ENCODE measurements around the gene KDM4B. TPM values are rescaled to one million over a fixed set of nuclear protein-coding genes. Genes with fewer than 3 reads are reported as not detected.

Gene KDM4B
- total RNA-seq, 2 donors from 2014 or later = 57.0 to 63.1 TPM

DNA sequence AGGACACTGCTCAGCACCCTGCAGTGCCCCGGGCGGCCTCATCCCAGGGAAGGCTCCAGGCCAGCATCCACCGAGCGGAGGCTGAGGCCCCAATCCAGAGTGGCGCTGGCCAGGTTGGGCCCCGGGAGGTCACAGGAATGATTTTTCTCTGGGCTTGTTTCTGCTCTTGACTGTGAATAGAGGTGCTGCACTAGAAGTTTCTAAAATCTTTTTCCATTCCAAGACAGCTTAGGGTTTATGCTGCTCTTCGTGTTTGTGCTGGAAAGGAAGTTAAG, 15.1 kb downstream of the KDM4B start:
- H3K4me1 Mint-ChIP-seq (ENCODE audit: low read depth in 2 of 2) = peaks cover 19 to 34% of the 10 kb centered on the region in 2 donors
- no peak overlapping the region for H3K27ac Mint-ChIP-seq
- ATAC-seq = no peak

DNA sequence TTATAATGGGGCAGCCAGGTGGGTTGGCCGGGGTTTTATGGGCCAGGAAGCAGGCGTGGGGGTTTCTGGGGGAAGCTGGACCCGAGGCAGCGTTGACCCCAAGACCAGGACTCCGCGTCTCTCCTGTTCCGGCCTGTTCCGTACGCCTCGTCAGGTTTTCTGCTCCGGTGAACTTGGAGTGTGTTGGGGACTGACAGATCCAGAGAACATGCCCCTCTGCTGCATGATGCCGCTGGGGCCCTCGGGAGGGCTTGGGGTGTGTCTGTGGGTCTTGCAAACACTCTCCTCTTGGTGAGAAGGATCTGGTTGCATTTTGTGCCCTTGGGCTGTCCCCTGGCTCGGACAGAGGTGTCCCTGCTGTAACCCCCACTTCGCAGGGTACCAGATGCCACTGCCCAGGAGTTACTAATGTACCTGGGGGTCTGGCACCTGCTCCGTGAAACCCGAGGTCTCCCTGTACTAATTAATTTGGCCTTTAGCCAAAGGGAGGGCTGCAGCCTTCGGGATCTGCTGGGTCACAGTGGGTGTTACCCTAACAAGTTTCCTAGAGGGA, 15.6 kb downstream of the KDM4B start:
- Mint-ChIP-seq H3K4me1 (ENCODE audit: low read depth in 2 of 2) (peaks cover 20 to 35% of the 10 kb centered on the region in 2 donors), H3K27me3 (no peaks in the 10 kb centered on the region), H3K36me3 (no peaks in the 10 kb centered on the region), H3K9me3 (no peaks in the 10 kb centered on the region), H3K27ac (no peak overlapping the region), H3K4me3 (no peak overlapping the region)
- DNase-seq (ENCODE audit: low spot score) (peak; percentile 32), ATAC-seq (no peak)

More for the DNA sequence above, 15.1 kb downstream of the KDM4B start:
- no peak overlapping the region for H3K4me3 Mint-ChIP-seq
- peak; percentile 26 for DNase-seq (ENCODE audit: low spot score)
- no peaks in the 10 kb centered on the region for H3K36me3 Mint-ChIP-seq
- no peaks in the 10 kb centered on the region for H3K27me3 Mint-ChIP-seq
- H3K9me3 Mint-ChIP-seq = no peaks in the 10 kb centered on the region

DNA sequence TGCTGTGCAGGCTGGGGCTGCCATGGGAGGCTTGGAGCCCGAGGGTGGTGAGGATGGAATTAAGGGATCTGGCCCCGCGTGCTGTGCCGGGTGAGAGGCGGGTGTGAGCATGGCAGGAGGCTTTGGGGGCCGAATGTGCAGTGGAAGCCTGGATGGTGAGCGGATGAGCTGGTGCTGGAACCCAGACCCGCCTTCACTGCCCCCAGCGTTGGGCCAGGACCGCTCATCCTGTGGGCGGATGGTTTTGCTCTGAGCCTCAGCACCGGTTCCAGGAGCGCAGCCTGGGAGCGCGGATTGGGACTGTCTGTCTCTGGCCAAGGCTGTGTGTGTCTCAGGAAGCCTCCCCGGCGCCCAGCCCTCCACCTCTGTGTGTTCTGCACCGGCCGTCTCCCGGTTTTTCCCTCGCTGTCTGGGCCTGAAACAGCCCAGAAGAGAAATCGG, 16.7 kb downstream of the KDM4B start:
- H3K27me3 Mint-ChIP-seq = no peaks in the 10 kb centered on the region
- DNase-seq (ENCODE audit: low spot score) (peak; percentile 38), ATAC-seq (no peak)
- no peak overlapping the region for H3K4me3 Mint-ChIP-seq
- H3K9me3 Mint-ChIP-seq = no peaks in the 10 kb centered on the region
- no peak overlapping the region for H3K27ac Mint-ChIP-seq
- no peaks in the 10 kb centered on the region for H3K36me3 Mint-ChIP-seq
- H3K4me1 Mint-ChIP-seq (ENCODE audit: low read depth in 2 of 2) = peaks cover 23 to 40% of the 10 kb centered on the region in 2 donors

DNA sequence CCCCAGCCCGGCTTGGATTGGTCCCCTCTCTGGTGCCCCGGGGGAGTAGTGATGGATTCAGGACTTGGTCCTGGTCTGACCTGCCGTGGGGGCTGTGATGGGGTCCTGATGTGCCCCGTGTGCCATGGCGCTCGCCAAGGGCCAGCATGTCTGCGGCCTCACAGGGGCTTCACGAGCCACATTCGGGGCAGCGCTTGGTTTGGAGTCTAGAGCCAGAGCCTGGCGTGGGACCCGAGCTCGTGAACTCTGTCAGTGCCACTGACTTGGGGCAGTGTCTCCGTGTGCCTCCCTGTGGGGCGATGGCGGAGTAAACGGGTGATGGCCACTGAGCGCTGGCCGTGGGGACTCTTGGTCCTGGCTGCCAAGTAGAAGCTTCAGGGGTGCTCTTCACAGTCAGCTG, 17.1 kb downstream of the KDM4B start:
- Mint-ChIP-seq H3K4me1 (ENCODE audit: low read depth in 2 of 2) (peaks cover 23 to 40% of the 10 kb centered on the region in 2 donors), H3K36me3 (no peaks in the 10 kb centered on the region), H3K9me3 (no peaks in the 10 kb centered on the region), H3K27me3 (no peaks in the 10 kb centered on the region), H3K27ac (no peak overlapping the region), H3K4me3 (no peak overlapping the region)
- DNase-seq (ENCODE audit: low spot score) (peak; percentile 29), ATAC-seq (peak in 1 of 2 donors; percentile 39)

DNA sequence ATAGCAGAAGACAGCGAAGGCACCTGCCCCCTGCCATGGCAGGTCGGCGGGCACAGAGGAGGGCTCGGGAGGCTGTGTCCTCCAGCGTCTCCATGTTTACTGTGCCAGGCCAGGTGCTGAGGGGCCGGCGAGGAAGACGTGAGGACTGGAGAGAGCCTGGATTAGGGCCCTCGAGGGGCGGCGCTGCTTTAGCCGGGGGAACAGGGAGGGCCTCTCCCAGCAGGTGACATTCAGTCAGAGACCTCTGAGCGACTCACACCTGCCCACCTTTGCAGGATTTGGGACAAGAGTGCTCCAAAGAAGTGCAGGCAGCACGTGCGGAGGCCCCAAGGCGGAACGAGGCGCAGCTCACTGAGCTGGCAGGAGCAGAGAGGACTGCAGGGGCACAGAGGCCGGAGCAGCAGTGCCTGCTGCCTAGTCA, 17.6 kb downstream of the KDM4B start:
- DNase-seq (ENCODE audit: low spot score) (peak; percentile 54), ATAC-seq (no peak)
- Mint-ChIP-seq H3K36me3 (no peaks in the 10 kb centered on the region), H3K9me3 (no peaks in the 10 kb centered on the region), H3K4me3 (no peak overlapping the region), H3K27me3 (no peaks in the 10 kb centered on the region), H3K4me1 (ENCODE audit: low read depth in 2 of 2) (peaks cover 23 to 40% of the 10 kb centered on the region in 2 donors), H3K27ac (no peak overlapping the region)

DNA sequence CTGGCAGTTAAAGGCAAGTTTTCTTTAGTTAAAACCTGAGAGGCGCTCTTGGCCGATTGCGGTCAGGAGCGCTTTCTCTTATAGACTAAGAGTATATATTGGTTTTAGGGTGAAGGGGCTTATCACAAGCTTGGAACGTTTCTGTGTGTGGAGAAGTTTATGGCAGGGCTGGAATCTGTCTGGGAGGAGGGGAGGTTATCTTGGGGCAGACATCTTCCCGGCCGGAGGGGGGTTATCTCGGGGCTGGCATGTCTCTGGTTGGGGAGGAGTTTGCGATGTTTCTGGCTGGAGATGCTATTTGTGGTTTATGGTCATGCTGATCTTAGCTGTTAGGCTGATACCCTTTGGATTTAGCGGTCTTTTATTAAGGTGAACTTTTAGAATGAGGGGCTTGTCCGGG, 18.3 kb downstream of the KDM4B start:
- Mint-ChIP-seq H3K4me3 (peak overlapping the region; percentile 38), H3K27me3 (no peaks in the 10 kb centered on the region), H3K36me3 (no peaks in the 10 kb centered on the region), H3K4me1 (ENCODE audit: low read depth in 2 of 2) (peaks cover 23 to 44% of the 10 kb centered on the region in 2 donors), H3K27ac (peak overlapping the region in 1 of 2 donors; percentile 53), H3K9me3 (no peaks in the 10 kb centered on the region)
- ATAC-seq (no peak), DNase-seq (ENCODE audit: low spot score) (no peak)

DNA sequence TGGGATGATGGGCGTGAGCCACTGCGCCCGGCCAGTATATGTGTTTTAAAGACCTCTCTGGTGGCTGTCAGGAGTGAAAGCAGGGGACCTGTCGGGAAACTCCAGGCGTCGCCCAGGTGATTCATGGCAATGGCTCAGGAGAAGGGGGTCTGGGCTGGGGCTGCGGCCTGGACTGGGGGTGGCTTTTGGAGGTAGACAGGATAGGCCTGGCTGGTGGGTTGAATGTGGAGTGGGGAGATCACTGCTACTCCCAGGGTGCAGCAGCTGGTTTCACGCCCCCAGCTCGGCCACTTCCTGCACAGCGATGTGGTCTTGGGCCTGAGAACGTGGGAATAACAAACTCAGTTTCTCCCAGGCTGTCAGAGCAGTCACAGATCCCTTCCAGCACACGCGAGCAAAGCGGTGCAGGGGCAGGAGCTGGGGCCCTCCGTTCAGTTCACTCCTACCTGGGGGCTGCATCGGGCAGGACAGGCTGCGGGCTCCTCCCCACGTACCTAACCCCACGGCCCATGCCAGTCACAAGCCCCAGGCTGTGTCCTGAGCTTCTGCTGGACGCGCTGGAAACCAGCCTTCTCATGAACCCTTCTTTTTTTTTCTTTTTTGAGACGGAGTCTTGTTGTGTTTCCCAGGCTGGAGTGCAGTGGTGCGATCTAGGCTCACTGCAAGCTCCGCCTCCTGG, 18.9 kb downstream of the KDM4B start:
- Mint-ChIP-seq H3K4me3 (peak overlapping the region; percentile 38), H3K36me3 (no peaks in the 10 kb centered on the region), H3K27me3 (no peaks in the 10 kb centered on the region), H3K9me3 (no peaks in the 10 kb centered on the region), H3K4me1 (ENCODE audit: low read depth in 2 of 2) (peaks cover 29 to 42% of the 10 kb centered on the region in 2 donors), H3K27ac (peak overlapping the region in 1 of 2 donors; percentile 53)
- DNase-seq (ENCODE audit: low spot score) = no peak
- no peak for ATAC-seq

DNA sequence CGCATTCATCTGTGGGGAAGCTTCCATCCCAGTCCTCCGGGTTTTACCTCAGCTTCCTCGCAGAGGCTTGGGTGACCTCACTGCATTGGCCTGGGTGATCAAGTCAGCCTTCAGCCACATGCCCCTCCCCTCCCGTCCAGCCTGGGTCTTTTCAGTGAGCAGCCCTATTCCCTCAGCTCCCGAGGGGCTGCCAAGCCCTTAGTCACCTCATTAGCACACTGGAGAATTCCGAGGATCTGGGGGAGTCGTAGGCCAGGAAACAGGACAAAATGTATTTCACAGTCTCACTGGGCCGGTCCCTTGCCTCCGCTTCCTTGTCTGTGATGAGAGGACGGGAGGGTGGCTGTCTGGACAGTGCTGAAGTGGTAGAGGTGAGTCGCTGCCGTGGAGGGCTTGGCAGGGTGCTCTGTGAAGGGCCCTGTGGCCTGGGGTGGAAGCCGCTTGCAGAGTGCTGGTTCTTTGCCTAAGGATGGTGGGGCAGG, 19.9 kb downstream of the KDM4B start:
- DNase-seq (ENCODE audit: low spot score) (no peak), ATAC-seq (no peak)
- no peaks in the 10 kb centered on the region for H3K9me3 Mint-ChIP-seq
- H3K36me3 Mint-ChIP-seq = no peaks in the 10 kb centered on the region
- H3K4me3 Mint-ChIP-seq = no peak overlapping the region
- no peak overlapping the region for H3K27ac Mint-ChIP-seq
- peaks cover 30 to 45% of the 10 kb centered on the region in 2 donors for H3K4me1 Mint-ChIP-seq (ENCODE audit: low read depth in 2 of 2)
- H3K27me3 Mint-ChIP-seq = no peaks in the 10 kb centered on the region

DNA sequence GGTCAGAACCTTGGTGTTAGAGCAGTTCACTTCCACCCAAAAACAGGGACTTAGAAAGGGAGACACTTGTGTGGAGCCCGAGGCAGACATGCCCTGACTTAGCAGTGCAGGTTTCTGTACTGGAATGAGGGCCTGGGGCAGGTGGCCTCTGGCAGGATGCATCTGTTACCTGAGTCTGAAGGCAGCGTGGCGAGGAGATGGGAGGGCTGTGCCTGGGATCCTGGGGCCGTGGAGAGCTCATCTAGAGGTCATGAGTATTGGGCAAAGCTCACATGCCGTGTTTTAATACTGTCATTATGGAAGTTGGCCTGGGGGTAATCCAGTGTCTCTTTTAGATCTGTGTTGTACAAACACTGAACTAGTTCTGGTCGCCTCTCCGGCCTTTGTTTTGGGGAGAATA, 21.4 kb downstream of the KDM4B start:
- Mint-ChIP-seq H3K4me3 (no peak overlapping the region), H3K27ac (no peak overlapping the region), H3K4me1 (ENCODE audit: low read depth in 2 of 2) (peaks cover 28 to 50% of the 10 kb centered on the region in 2 donors), H3K36me3 (no peaks in the 10 kb centered on the region), H3K9me3 (no peaks in the 10 kb centered on the region), H3K27me3 (no peaks in the 10 kb centered on the region)
- no peak for DNase-seq (ENCODE audit: low spot score)
- no peak for ATAC-seq

DNA sequence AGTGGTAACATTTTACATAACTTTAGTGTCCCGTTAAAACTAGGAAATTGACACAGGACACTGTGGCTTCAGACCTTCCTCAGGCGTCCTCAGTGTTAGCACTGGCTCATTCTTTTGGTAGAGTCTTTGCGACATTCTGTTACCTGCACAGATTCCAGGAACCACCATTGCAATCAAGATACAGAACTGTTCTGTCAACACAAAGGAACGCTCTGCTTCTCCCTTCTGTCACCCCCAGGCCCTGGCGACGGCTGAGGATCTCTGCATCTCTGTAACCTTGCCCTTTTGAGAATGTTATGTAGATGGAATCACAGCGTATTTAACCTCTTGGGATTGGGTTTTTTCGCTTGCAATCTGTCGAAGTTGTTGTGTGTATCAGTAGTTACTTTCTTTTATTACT, 22.6 kb downstream of the KDM4B start:
- no peaks in the 10 kb centered on the region for H3K27me3 Mint-ChIP-seq
- H3K36me3 Mint-ChIP-seq = no peaks in the 10 kb centered on the region
- peaks cover 26 to 45% of the 10 kb centered on the region in 2 donors for H3K4me1 Mint-ChIP-seq (ENCODE audit: low read depth in 2 of 2)
- no peak overlapping the region for H3K4me3 Mint-ChIP-seq
- no peak for ATAC-seq
- no peaks in the 10 kb centered on the region for H3K9me3 Mint-ChIP-seq
- DNase-seq (ENCODE audit: low spot score) = no peak
- H3K27ac Mint-ChIP-seq = no peak overlapping the region

DNA sequence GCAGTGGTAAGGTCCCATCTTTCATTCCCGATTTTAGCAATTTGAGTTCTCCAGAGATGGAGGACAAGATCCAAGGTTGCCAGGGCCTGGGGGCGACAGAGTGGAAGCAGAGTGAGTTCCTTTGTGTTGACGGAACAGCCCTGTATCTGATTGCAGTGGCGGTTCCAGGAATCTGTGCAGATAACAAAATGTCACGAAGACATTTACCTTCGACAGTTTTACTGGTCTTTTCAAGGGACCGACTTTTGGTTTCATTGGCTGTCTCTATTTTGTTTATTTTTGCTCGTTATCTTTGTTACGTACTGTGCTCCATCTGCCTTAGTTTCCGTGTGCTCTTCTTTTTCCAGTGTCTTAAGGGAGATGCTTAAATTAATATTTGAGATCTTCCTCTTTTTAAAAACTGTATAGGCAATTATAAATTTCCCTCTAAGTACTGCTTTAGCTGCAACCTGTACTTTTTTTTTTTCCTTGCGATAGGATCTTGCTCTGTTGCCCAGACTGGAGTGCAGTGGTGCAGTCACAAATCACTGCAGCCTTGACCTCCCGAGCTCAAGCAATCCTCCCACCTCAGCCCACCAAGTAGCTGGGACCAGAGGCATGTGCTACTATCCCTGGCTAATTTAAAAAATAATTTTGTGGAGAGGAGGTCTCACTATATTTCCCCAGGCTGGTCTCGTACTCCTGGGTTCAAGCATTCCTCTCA, 23.2 kb downstream of the KDM4B start:
- Mint-ChIP-seq H3K4me1 (ENCODE audit: low read depth in 2 of 2) (peaks cover 24 to 44% of the 10 kb centered on the region in 2 donors), H3K27ac (no peak overlapping the region), H3K36me3 (no peaks in the 10 kb centered on the region), H3K4me3 (no peak overlapping the region), H3K9me3 (no peaks in the 10 kb centered on the region), H3K27me3 (no peaks in the 10 kb centered on the region)
- ATAC-seq (no peak), DNase-seq (ENCODE audit: low spot score) (no peak)

DNA sequence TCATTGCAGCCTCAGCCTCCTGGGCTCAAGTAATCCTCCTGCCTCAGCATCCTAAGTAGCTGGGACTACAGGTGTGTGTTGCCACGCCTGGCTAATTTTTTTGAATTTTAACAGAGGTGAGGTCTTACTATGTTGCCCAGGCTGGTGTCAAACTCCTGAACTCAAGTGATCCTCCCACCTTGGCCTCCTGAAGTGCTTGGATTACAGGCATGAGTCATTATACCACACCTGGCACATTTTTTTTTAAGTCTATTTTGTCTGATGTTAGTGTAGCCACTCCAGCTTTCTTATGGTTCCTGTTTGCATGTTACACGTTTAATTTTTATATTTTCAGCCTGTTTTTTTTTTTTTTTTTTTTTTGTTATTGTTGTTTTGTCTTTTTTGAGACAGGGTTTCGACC, 24.8 kb downstream of the KDM4B start:
- Mint-ChIP-seq H3K4me1 (ENCODE audit: low read depth in 2 of 2) (peaks cover 17 to 36% of the 10 kb centered on the region in 2 donors), H3K36me3 (no peaks in the 10 kb centered on the region), H3K9me3 (no peaks in the 10 kb centered on the region), H3K4me3 (no peak overlapping the region), H3K27ac (no peak overlapping the region), H3K27me3 (no peaks in the 10 kb centered on the region)
- ATAC-seq = no peak
- no peak for DNase-seq (ENCODE audit: low spot score)

DNA sequence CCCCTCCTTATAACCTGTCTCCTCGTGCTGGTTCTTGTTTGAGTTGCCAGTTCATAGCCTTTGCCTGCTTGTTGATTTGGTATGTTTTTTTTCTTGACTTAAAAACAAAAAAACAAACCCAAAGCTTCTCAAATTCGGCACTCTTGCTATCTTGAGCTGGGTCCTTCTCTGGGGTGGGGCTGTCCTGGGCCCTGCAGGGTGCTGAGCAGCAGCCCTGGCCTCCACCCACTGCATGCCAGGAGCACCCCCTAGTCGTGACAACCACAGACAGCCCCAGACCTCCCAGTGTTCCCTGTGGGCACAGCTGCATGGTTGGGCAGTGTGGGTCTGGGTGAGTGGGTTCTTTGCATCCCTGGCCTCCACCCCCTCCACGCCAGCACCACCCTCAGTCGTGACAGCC, 27.8 kb downstream of the KDM4B start:
- no peak for DNase-seq (ENCODE audit: low spot score)
- Mint-ChIP-seq H3K4me1 (ENCODE audit: low read depth in 2 of 2) (peaks cover 18 to 23% of the 10 kb centered on the region in 2 donors), H3K36me3 (no peaks in the 10 kb centered on the region), H3K9me3 (no peaks in the 10 kb centered on the region), H3K27ac (no peak overlapping the region), H3K4me3 (no peak overlapping the region), H3K27me3 (no peaks in the 10 kb centered on the region)
- no peak for ATAC-seq

DNA sequence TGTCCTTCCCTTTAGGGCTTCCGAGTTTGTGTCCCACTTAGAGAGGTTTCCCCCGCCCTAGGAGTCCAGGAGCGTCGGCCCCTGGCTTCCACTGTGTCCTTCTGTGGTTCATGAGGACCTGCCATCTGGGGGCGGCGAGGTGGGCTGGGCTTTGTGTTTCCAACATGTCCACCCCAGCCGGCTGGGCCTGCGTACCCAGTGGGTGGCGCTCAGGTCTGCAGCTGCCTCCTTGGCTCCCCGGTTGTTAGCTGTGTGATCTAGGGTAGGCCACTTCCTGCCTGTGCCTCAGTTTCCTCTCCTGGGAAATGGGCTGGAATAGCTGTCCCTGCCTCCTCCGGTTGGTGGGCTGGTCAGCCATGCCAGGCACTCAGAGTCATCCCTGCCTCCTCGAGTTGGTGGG, 28.4 kb downstream of the KDM4B start:
- Mint-ChIP-seq H3K27me3 (no peaks in the 10 kb centered on the region), H3K4me3 (no peak overlapping the region), H3K9me3 (no peaks in the 10 kb centered on the region), H3K27ac (no peak overlapping the region), H3K36me3 (no peaks in the 10 kb centered on the region), H3K4me1 (ENCODE audit: low read depth in 2 of 2) (peaks cover 18 to 23% of the 10 kb centered on the region in 2 donors)
- DNase-seq (ENCODE audit: low spot score) = no peak
- ATAC-seq = no peak

All from natural killer cell treated with Interleukin-12 subunit alpha and Interleukin-12 subunit beta and Interleukin-15 and Interleukin-18, amount 100 ng/mL, for 72 hours (primary cell).